GM18505 (cell line): ENCODE results near the gene ARL9.

Experiments
- ATAC-seq: cut with Tn5 transposase; IDR thresholded peaks from one replicate; pipeline ENCODE4 v1.9.1; 2021; ENCODE audit not compliant: unreplicated experiment
- POLR2A ChIP-seq: IDR thresholded peaks from 4 replicates; pipeline ENCODE4 v1.6.1; 2011; ENCODE audit warnings: borderline replicate concordance; ENCODE audit not compliant: insufficient read depth, insufficient read length; ENCODE audit errors: extremely low read depth

Gene ARL9

GRCh38 chr4:56544573-56545131, 39.1 kb downstream of the ARL9 start:
- ATAC-seq = peak; percentile 99
- TF ChIP-seq POLR2A = no peak

- no peak for TF ChIP-seq POLR2A
- ATAC-seq = no peak
These were observed 45.1 kb downstream of the ARL9 start for GRCh38 chr4:56550642-56551041.

- TF ChIP-seq POLR2A = no peak
- no peak for ATAC-seq
These were observed 45.9 kb downstream of the ARL9 start for GRCh38 chr4:56551516-56551915.

- TF ChIP-seq POLR2A = no peak
- ATAC-seq = no peak
These were observed 46.7 kb downstream of the ARL9 start for GRCh38 chr4:56552273-56552672.

- TF ChIP-seq POLR2A = no peak
- no peak for ATAC-seq
These were observed 64.5 kb downstream of the ARL9 start for GRCh38 chr4:56570041-56570440.
